SK-N-SH (cell line): Measurements from ENCODE around the gene SLC44A2. TPM values are rescaled to one million over a fixed set of nuclear protein-coding genes. Genes with fewer than 3 reads are reported as not detected.

ENCODE experiments used
- CTCF ChIA-PET: fragments of 300-600, 350-600 bp; formaldehyde crosslinking; extraction: SDS; loops from one replicate; lab custom pipeline; 2021; lab: Yijun Ruan, JAX
- POLR2A ChIA-PET: fragments of 350-600 bp; sonication (Branson Sonifier 250); formaldehyde crosslinking; extraction: SDS; loops from one replicate; lab custom pipeline; 2020; ENCODE audit warnings: antibody characterized with exemption, inconsistent platforms; lab: Yijun Ruan, JAX
- DNase-seq: peaks from one replicate; pipeline ENCODE4 v3.0.0; 2012
- H2AFZ ChIP-seq: fragments of 200-600 bp; sonication (generic); 2 replicates; pipeline ENCODE4 v1.8.1; 2016; ENCODE audit warnings: antibody characterized with exemption, mild to moderate bottlenecking, low read depth
- H3F3A ChIP-seq: fragments of 200-600 bp; sonication (generic); replicated peaks from 2 replicates; pipeline ENCODE3; 2016; ENCODE audit warnings: antibody characterized with exemption, mild to moderate bottlenecking; ENCODE audit not compliant: insufficient read depth
- H3K27ac ChIP-seq, 2 experiments: fragments of 200-500 bp in 1 of 2; fragments of 200-600 bp in 1 of 2; sonication (Bioruptor generic) in 1 of 2; sonication (generic), shearing (Covaris generic) in 1 of 2; 2 replicates each; pipeline versions ENCODE4 v1.5.1 to v1.6.1; 2014 to 2016; ENCODE audit warnings: low read depth in 2 of 2, inconsistent platforms in 1 of 2, low read length in 1 of 2, mild to moderate bottlenecking in 1 of 2, mixed read lengths in 1 of 2
- H3K27me3 ChIP-seq: fragments of 200-600 bp; sonication (generic), shearing (Covaris generic); 2 replicates; pipeline ENCODE4 v1.6.1; 2016; ENCODE audit warnings: mixed run types; ENCODE audit not compliant: insufficient read depth
- H3K36me3 ChIP-seq, 2 experiments: fragments of 200-500 bp in 1 of 2; fragments of 200-600 bp in 1 of 2; sonication (Bioruptor generic) in 1 of 2; sonication (generic) in 1 of 2; replicated peaks in 1 of 2; 2 replicates each; pipeline versions ENCODE3 to v1.5.1; 2014 to 2016; ENCODE audit warnings: low read length in 1 of 2, mild to moderate bottlenecking in 1 of 2; ENCODE audit not compliant: insufficient read depth in 2 of 2, control insufficient read depth in 1 of 2
- H3K4me1 ChIP-seq, 2 experiments: fragments of 200-500 bp in 1 of 2; fragments of 200-600 bp in 1 of 2; sonication (Bioruptor generic) in 1 of 2; sonication (generic), shearing (Covaris generic) in 1 of 2; 2 replicates each; pipeline versions ENCODE4 v1.5.1 to v1.6.1; 2014 to 2016; ENCODE audit warnings: low read depth in 1 of 2, low read length in 1 of 2, mixed run types in 1 of 2; ENCODE audit not compliant: insufficient read depth in 2 of 2, control insufficient read depth in 1 of 2
- H3K4me2 ChIP-seq: fragments of 200-600 bp; sonication (generic), shearing (Covaris generic); 2 replicates; pipeline ENCODE4 v1.6.1; 2017; ENCODE audit warnings: mixed run types
- H3K4me3 ChIP-seq, 2 experiments: fragments of 200-500 bp in 1 of 2; fragments of 200-600 bp in 1 of 2; sonication (Bioruptor generic) in 1 of 2; sonication (generic), shearing (Covaris generic) in 1 of 2; 2 replicates each; pipeline versions ENCODE4 v1.5.1 to v1.8.1; 2014 to 2016; ENCODE audit warnings: low read depth in 2 of 2, inconsistent platforms in 1 of 2, low read length in 1 of 2, mild to moderate bottlenecking in 1 of 2, mixed read lengths in 1 of 2, moderate library complexity in 1 of 2
- H3K79me2 ChIP-seq: fragments of 200-600 bp; sonication (generic); 2 replicates; pipeline ENCODE4 v1.8.1; 2017; ENCODE audit warnings: mild to moderate bottlenecking; ENCODE audit not compliant: insufficient read depth
- H3K9ac ChIP-seq: fragments of 200-600 bp; sonication (generic); 2 replicates; pipeline ENCODE4 v1.6.1; 2017; ENCODE audit warnings: mixed run types
- H3K9me2 ChIP-seq: fragments of 200-600 bp; sonication (generic); 2 replicates; pipeline ENCODE4 v1.6.1; 2017; ENCODE audit warnings: mixed run types
- H3K9me3 ChIP-seq: fragments of 200-600 bp; sonication (generic); 2 replicates; pipeline ENCODE4 v1.6.1; 2017; ENCODE audit warnings: mixed run types, mild to moderate bottlenecking, moderate library complexity
- H4K20me1 ChIP-seq: fragments of 200-600 bp; sonication (generic); 2 replicates; pipeline ENCODE4 v1.6.1; 2017; ENCODE audit warnings: mild to moderate bottlenecking, mixed run types; ENCODE audit not compliant: insufficient read depth
- CHD2 ChIP-seq: fragments of 150-350 bp; IDR thresholded peaks from 2 replicates; pipeline ENCODE4 v1.6.1; 2018; ENCODE audit warnings: low read length; ENCODE audit not compliant: partially characterized antibody
- EP300 ChIP-seq, 2 experiments: IDR thresholded peaks; 2 replicates each; pipeline versions ENCODE4 v1.4.0 to v1.6.1; 2012; ENCODE audit warnings: borderline replicate concordance in 1 of 2, low read depth in 1 of 2, low read length in 1 of 2
- FOSL2 ChIP-seq: IDR thresholded peaks from 2 replicates; pipeline ENCODE4 v1.4.0; 2012; ENCODE audit warnings: low read depth, mild to moderate bottlenecking, moderate library complexity, borderline replicate concordance
- IRF3 ChIP-seq: fragments of 150-350 bp; IDR thresholded peaks from 2 replicates; pipeline ENCODE4 v1.6.1; 2016; ENCODE audit warnings: mild to moderate bottlenecking, low read depth, low read length
- JUND ChIP-seq: IDR thresholded peaks from 2 replicates; pipeline ENCODE4 v1.4.0; 2012
- MEF2A ChIP-seq: IDR thresholded peaks from 2 replicates; pipeline ENCODE4 v1.4.0; 2012; ENCODE audit warnings: low read depth, borderline replicate concordance
- NFIC ChIP-seq: IDR thresholded peaks from 2 replicates; pipeline ENCODE4 v1.4.0; 2012; ENCODE audit warnings: borderline replicate concordance
- RFX5 ChIP-seq: IDR thresholded peaks from 2 replicates; pipeline ENCODE4 v1.6.1; 2012; ENCODE audit warnings: mild to moderate bottlenecking, improper control_type of control experiment, low read length
- TCF12 ChIP-seq: IDR thresholded peaks from 2 replicates; pipeline ENCODE4 v1.4.0; 2012
- WGBS: methylation state at CpG from one replicate; pipeline ENCODE4 v1.1.6; 2017; ENCODE audit warnings: low lambda C conversion rate; 5-methylcytosine and 5-hydroxymethylcytosine counted together
- polyA plus RNA-seq, 3 experiments: library from polyadenylated mRNA; depleted of rRNA; stranded (reverse); fragments of >200 nt; gene quantifications; 2 replicates each; pipeline ENCODE4 v1.2.3, GENCODE V29; 2012

Gene SLC44A2
- polyA plus RNA-seq, 1 of the 3 experiments (the other 2 are of a cell fraction): 61.4 TPM

DNA sequence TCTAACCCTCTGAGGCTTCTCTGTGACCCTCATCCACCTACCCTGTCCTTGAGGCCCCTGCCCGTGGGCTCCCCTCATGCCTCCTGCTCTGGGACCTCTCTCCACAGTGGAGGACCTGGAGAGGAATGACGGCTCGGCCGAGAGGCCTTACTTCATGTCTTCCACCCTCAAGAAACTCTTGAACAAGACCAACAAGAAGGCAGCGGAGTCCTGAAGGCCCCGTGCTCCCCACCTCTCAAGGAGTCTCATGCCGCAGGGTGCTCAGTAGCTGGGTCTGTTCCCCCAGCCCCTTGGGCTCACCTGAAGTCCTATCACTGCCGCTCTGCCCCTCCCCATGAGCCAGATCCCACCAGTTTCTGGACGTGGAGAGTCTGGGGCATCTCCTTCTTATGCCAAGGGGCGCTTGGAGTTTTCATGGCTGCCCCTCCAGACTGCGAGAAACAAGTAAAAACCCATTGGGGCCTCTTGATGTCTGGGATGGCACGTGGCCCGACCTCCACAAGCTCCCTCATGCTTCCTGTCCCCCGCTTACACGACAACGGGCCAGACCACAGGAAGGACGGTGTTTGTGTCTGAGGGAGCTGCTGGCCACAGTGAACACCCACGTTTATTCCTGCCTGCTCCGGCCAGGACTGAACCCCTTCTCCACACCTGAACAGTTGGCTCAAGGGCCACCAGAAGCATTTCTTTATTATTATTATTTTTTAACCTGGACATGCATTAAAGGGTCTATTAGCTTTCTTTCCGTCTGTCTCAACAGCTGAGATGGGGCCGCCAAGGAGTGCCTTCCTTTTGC is 18.0 kb downstream of the SLC44A2 start:
- no peaks in the 10 kb centered on the region for H3K79me2 ChIP-seq
- ChIA-PET CTCF (interaction anchor here (1.1 to 15.7 kb wide), 17 partner anchors 10 to 239 kb away, joined by 3 to 330 read pairs (median 7); partner anchors contain the start of gene QTRT1), POLR2A (interaction anchor here (0.6 kb wide), 1 partner anchor 57 kb away, joined by 3 read pairs; no protein-coding TSS in a partner anchor)
- H3K4me1 ChIP-seq: peaks cover 10 to 14% of the 10 kb centered on the region in 2 experiments; a peak in 3 of 4 replicates
- H3K9ac ChIP-seq: no peak overlapping the region
- no peaks in the 10 kb centered on the region for H3K9me2 ChIP-seq
- H3K4me2 ChIP-seq: no peak overlapping the region
- 82% methylated on average over 14 of the region's 21 CpGs for WGBS
- no peaks in the 10 kb centered on the region for H3K27me3 ChIP-seq
- H4K20me1 ChIP-seq: no peaks in the 10 kb centered on the region
- peak overlapping the region; percentile 26 to 51; a peak in 3 of 4 replicates for H3K27ac ChIP-seq
- H2AFZ ChIP-seq: no peak overlapping the region
- H3K4me3 ChIP-seq: no peak overlapping the region
- H3K36me3 ChIP-seq: peaks cover 0 to 4% of the 10 kb centered on the region in 2 experiments
- peaks cover 9% of the 10 kb centered on the region for H3F3A ChIP-seq
- no peak for TF ChIP-seq CHD2
- TF ChIP-seq EP300 (IDR thresholded peaks at IDR 0.05; ENCODE audit: borderline replicate concordance in 1 of 2, low read depth in 1 of 2, low read length in 1 of 2): no peak
- no peak for TF ChIP-seq NFIC
- no peak for TF ChIP-seq FOSL2
- TF ChIP-seq TCF12: no peak
- DNase-seq: peak; percentile 15
- H3K9me3 ChIP-seq: no peaks in the 10 kb centered on the region

DNA sequence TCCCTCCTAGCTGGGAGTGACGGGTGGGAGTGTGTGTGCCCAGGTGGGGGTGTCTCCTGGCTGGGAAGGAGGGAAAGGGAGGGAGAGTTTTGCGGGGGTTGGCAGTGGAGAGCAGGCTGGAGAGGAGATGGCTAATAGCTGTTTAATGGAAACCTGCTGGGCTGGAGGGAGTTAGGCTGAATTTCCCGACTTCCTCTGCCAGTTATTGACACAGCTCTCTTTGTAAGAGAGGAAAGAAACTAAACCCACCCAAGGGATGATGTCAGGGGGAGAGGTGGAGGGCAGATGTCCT is 18.6 kb downstream of the SLC44A2 start:
- peaks cover 0 to 4% of the 10 kb centered on the region in 2 experiments for H3K36me3 ChIP-seq
- no peaks in the 10 kb centered on the region for H3K79me2 ChIP-seq
- peak overlapping the region; percentile 26 to 51; a peak in 3 of 4 replicates for H3K27ac ChIP-seq
- no peak overlapping the region for H3K4me3 ChIP-seq
- no peaks in the 10 kb centered on the region for H4K20me1 ChIP-seq
- H3K4me2 ChIP-seq: no peak overlapping the region; the same call in 1 of the 2 replicates
- 44% methylated on average over 3 of the region's 3 CpGs for WGBS
- H3K9ac ChIP-seq: no peak overlapping the region
- POLR2A ChIA-PET: interaction anchor here (0.6 to 2.4 kb wide), 4 partner anchors 14 to 64 kb away, joined by 3 to 7 read pairs (median 4); no protein-coding TSS in a partner anchor
- H3K27me3 ChIP-seq: no peaks in the 10 kb centered on the region
- no peak overlapping the region for H2AFZ ChIP-seq
- TF ChIP-seq CHD2 (no peak), MEF2A (no peak), JUND (no peak), RFX5 (no peak), IRF3 (no peak)
- H3K9me3 ChIP-seq: no peaks in the 10 kb centered on the region
- DNase-seq: peak; percentile 57
- CTCF ChIA-PET: interaction anchor here (0.8 to 15.7 kb wide), 29 partner anchors 9 to 240 kb away, joined by 3 to 330 read pairs (median 6); partner anchors contain the start of genes QTRT1 and SLC44A2
- H3K9me2 ChIP-seq: no peaks in the 10 kb centered on the region
- peaks cover 10 to 14% of the 10 kb centered on the region in 2 experiments; a peak in 3 of 4 replicates for H3K4me1 ChIP-seq
- H3F3A ChIP-seq: peaks cover 9% of the 10 kb centered on the region
